PC-9 (cell line): ENCODE results near the gene GALM. TPM values are rescaled to one million over a fixed set of nuclear protein-coding genes. Genes with fewer than 3 reads are reported as not detected.

Source experiments
- BruUV-seq: library from RNA; stranded (reverse); fragments of 400-500 nt; replicated peaks from 2 replicates; lab custom pipeline; 2021; lab: Mats Ljungman, UMichigan
- CTCF ChIA-PET: fragments of 300-600 bp; sonication (Branson Sonifier 250); formaldehyde crosslinking; loops from one replicate; lab custom pipeline; 2022; ENCODE audit warnings: antibody characterized with exemption; lab: Charles Lee
- POLR2A ChIA-PET: fragments of 300-600 bp; sonication (Branson Sonifier 250); formaldehyde crosslinking; loops from one replicate; lab custom pipeline; 2022; ENCODE audit warnings: antibody characterized with exemption; ENCODE audit not compliant: unreplicated experiment; lab: Charles Lee
- DNase-seq, 2 experiments: peaks; one replicate each; pipeline versions ENCODE4 v3.0.0 to v3.0.0-alpha.2; 2015 to 2022; ENCODE audit warnings: mixed read lengths in 1 of 2
- H2AFZ ChIP-seq: fragments of 200-600 bp; sonication (generic); 2 replicates; pipeline ENCODE4 v1.8.1; 2017; ENCODE audit warnings: antibody characterized with exemption
- H3F3A ChIP-seq: fragments of 200-600 bp; sonication (generic); 2 replicates; pipeline ENCODE4 v1.8.1; 2017; ENCODE audit warnings: antibody characterized with exemption, mild to moderate bottlenecking, low read depth; ENCODE audit not compliant: insufficient read depth
- H3K27ac ChIP-seq: fragments of 200-600 bp; sonication (generic); 2 replicates; pipeline ENCODE4 v1.6.1; 2016; ENCODE audit warnings: mixed run types
- H3K27me3 ChIP-seq: fragments of 200-600 bp; sonication (generic); 2 replicates; pipeline ENCODE4 v1.6.1; 2016; ENCODE audit warnings: low read depth, mixed run types; ENCODE audit not compliant: insufficient read depth
- H3K36me3 ChIP-seq: fragments of 200-600 bp; sonication (generic); 2 replicates; pipeline ENCODE4 v1.6.1; 2016; ENCODE audit warnings: low read depth, mixed run types
- H3K4me1 ChIP-seq: fragments of 200-600 bp; sonication (generic); replicated peaks from 2 replicates; pipeline ENCODE4 v1.6.1; 2016; ENCODE audit warnings: mixed run types; ENCODE audit not compliant: insufficient read depth
- H3K4me2 ChIP-seq: fragments of 200-600 bp; sonication (generic); 2 replicates; pipeline ENCODE4 v1.6.1; 2017; ENCODE audit warnings: mixed run types
- H3K4me3 ChIP-seq: fragments of 200-600 bp; sonication (generic); 2 replicates; pipeline ENCODE4 v1.6.1; 2016; ENCODE audit warnings: mixed run types
- H3K79me2 ChIP-seq: fragments of 200-600 bp; sonication (generic); 2 replicates; pipeline ENCODE4 v1.6.1; 2017; ENCODE audit warnings: low read depth, mixed run types
- H3K9me2 ChIP-seq: fragments of 200-600 bp; sonication (generic); 2 replicates; pipeline ENCODE4 v1.8.1; 2017; ENCODE audit warnings: mild to moderate bottlenecking; ENCODE audit not compliant: insufficient read depth
- H3K9me3 ChIP-seq: fragments of 200-600 bp; sonication (generic); 2 replicates; pipeline ENCODE4 v1.8.1; 2016; ENCODE audit warnings: low read depth; ENCODE audit not compliant: insufficient read depth
- H4K20me1 ChIP-seq: fragments of 200-600 bp; sonication (generic); 2 replicates; pipeline ENCODE4 v1.8.1; 2017; ENCODE audit not compliant: insufficient read depth
- EZH2 ChIP-seq: fragments of 200-600 bp; sonication (generic); IDR thresholded peaks from 2 replicates; pipeline ENCODE4 v1.8.0; 2017; ENCODE audit warnings: antibody characterized with exemption, low read depth
- intact Hi-C: fragments of 100-400 bp; cut with micrococcal nuclease; formaldehyde crosslinking; loops from one replicate; pipeline ENCODE4 v1.10.0; 2022; ENCODE audit not compliant: unreplicated experiment
- total RNA-seq: library from RNA; stranded (reverse); gene quantifications from 2 replicates; pipeline ENCODE4 v1.2.3, GENCODE V29; 2021
- TF ChIP-seq, protein P1 (sequence below): fragments of 200-600 bp; sonication (generic); conservative IDR thresholded peaks from 2 replicates; pipeline ENCODE4 v1.6.1; 2017; ENCODE audit warnings: mixed run types, antibody characterized with exemption, mild to moderate bottlenecking, moderate library complexity

Gene GALM
- total RNA-seq, 1 experiment from 2014 or later: 27.7 TPM

DNA sequence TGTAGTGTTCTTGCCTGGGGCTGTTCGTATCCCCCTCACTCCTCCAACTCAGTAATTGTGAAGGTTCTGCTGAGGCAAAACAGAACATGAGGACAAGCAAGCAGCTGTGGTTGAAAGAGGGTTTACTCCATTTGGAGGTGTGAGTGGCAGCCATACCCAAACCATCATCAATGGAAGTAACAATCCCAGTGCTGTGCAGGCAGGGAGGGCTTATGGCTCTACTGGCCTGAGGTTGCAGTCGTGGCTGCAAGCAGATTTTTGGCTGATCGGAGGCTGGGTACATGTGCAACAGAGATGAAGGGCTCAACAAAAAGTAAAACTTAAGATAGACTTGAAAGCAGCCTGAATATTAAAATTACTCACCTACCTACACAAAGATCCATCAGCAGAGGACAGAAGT is 72.0 kb downstream of the GALM start:
- H3K79me2 ChIP-seq: no peaks in the 10 kb centered on the region
- H2AFZ ChIP-seq: no peak overlapping the region
- POLR2A ChIA-PET: interaction anchor here (0.6 kb wide), 1 partner anchor 449 kb away, joined by 4 read pairs; no protein-coding TSS in a partner anchor
- no peak overlapping the region for H3K4me2 ChIP-seq
- H3K9me3 ChIP-seq: no peaks in the 10 kb centered on the region
- H3K27me3 ChIP-seq: no peaks in the 10 kb centered on the region
- H3K36me3 ChIP-seq: no peaks in the 10 kb centered on the region
- no peak overlapping the region for H3K27ac ChIP-seq
- H3F3A ChIP-seq: peaks cover 30% of the 10 kb centered on the region
- H3K4me3 ChIP-seq: no peak overlapping the region
- DNase-seq: no peak
- H3K9me2 ChIP-seq: no peaks in the 10 kb centered on the region
- no peaks in the 10 kb centered on the region for H3K4me1 ChIP-seq
- CTCF ChIA-PET: no interaction called here
- H4K20me1 ChIP-seq: peaks cover 24% of the 10 kb centered on the region
- TF ChIP-seq, protein P1, sequence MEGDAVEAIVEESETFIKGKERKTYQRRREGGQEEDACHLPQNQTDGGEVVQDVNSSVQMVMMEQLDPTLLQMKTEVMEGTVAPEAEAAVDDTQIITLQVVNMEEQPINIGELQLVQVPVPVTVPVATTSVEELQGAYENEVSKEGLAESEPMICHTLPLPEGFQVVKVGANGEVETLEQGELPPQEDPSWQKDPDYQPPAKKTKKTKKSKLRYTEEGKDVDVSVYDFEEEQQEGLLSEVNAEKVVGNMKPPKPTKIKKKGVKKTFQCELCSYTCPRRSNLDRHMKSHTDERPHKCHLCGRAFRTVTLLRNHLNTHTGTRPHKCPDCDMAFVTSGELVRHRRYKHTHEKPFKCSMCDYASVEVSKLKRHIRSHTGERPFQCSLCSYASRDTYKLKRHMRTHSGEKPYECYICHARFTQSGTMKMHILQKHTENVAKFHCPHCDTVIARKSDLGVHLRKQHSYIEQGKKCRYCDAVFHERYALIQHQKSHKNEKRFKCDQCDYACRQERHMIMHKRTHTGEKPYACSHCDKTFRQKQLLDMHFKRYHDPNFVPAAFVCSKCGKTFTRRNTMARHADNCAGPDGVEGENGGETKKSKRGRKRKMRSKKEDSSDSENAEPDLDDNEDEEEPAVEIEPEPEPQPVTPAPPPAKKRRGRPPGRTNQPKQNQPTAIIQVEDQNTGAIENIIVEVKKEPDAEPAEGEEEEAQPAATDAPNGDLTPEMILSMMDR: no peak
- no peak for TF ChIP-seq EZH2
- BruUV-seq: no TSS peak
- intact Hi-C loops: no loop called here

DNA sequence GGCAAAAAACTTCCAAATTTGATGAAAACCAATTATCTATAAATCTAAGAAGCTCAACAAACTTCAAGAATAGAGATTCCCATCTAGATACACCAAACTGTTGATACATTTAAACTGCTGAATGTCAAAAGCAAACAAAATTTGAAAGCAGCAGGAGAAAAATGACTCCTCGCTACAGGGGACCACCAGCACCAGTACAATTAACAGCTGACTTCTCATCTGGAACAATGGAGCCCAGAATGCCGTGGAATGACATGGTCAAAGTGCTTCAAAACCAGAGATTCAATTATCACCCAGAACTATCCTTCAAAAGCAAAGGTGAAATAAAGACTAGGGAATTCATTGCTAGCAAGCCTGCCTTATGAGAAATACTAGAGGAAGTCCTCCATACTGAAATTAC is 73.6 kb downstream of the GALM start:
- DNase-seq: no peak
- Histone ChIP-seq H3K4me1 (no peaks in the 10 kb centered on the region), H4K20me1 (peaks cover 40% of the 10 kb centered on the region), H3K27me3 (no peaks in the 10 kb centered on the region), H3K36me3 (peaks cover 12% of the 10 kb centered on the region), H3F3A (peaks cover 46% of the 10 kb centered on the region), H3K4me2 (no peak overlapping the region), H3K27ac (no peak overlapping the region), H3K79me2 (peaks cover 6% of the 10 kb centered on the region; the same call in 1 of the 2 replicates), H2AFZ (no peak overlapping the region), H3K9me2 (no peaks in the 10 kb centered on the region), H3K4me3 (no peak overlapping the region), H3K9me3 (no peaks in the 10 kb centered on the region)
- ChIA-PET CTCF (no interaction called here), POLR2A (interaction anchor here (0.6 kb wide), 1 partner anchor 12 kb away, joined by 8 read pairs; the partner anchor contains the start of gene SRSF7)
- intact Hi-C loops: no loop called here
- TF ChIP-seq, protein P1: no peak
- TF ChIP-seq EZH2: no peak
- no TSS peak for BruUV-seq

DNA sequence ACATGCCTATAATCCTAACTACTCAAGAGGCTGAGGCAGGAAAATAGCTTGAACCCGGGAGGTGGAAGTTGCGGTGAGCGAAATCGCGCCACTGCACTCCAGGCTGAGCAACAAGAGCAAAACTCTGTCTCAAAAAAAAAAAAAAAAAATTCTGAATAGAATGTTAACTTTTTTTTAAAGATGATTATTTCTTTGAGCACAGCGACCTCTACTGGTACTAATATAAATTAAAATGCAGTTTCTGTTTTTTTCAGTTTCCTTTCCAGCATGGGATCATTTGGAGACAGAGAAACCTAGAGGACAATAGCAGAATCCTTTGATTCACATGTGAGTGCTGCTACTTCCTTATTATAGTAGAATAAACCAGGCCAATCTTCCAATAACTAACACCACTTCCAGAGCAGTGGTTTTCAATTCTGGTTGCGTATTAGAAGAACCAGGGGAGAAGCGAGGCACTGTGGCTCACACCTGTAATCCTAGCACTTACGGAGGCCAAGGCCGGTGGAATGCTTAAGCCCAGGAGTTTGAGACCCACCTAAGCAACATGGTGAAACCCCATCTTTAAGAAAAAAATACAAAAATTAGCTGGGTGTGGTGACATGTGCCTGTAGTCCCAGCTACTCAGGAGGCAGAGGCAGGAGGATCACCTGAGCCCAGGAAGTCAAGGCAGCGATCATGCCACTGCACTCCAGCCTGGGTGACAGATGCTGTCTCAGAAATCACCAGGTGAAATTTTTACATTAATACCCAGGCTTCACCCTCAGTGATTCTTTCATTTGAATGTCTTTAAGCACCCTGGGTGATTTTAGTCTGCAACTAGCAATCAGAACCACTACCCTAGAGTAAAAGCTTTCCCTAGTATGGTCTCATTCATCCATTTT is 75.2 kb downstream of the GALM start:
- H3K4me2 ChIP-seq: no peak overlapping the region
- TF ChIP-seq EZH2: no peak
- TF ChIP-seq, protein P1: peak; percentile 85
- H3K4me1 ChIP-seq: no peaks in the 10 kb centered on the region
- peaks cover 55% of the 10 kb centered on the region for H4K20me1 ChIP-seq
- 0 out of 2 replicates have a peak overlapping the region, but pooled peaks have one; percentile 2 for H3K27ac ChIP-seq
- peak in 1 of 2 experiments; percentile 76 for DNase-seq
- intact Hi-C loops: loop anchor here (5.0 kb wide), 3 partner anchors 159 to 759 kb away; no protein-coding TSS in a partner anchor
- H3K79me2 ChIP-seq: peaks cover 22% of the 10 kb centered on the region
- POLR2A ChIA-PET: no interaction called here
- peaks cover 61% of the 10 kb centered on the region for H3F3A ChIP-seq
- no peaks in the 10 kb centered on the region for H3K9me2 ChIP-seq
- no peak overlapping the region for H3K4me3 ChIP-seq
- BruUV-seq: no TSS peak
- H2AFZ ChIP-seq: no peak overlapping the region
- peaks cover 28% of the 10 kb centered on the region for H3K36me3 ChIP-seq
- CTCF ChIA-PET: interaction anchor here (0.7 kb wide), 1 partner anchor 1670 kb away, joined by 3 read pairs; no protein-coding TSS in a partner anchor
- H3K27me3 ChIP-seq: no peaks in the 10 kb centered on the region
- no peaks in the 10 kb centered on the region for H3K9me3 ChIP-seq
